Activated CD8-positive, alpha-beta memory T cell treated with anti-CD3 and anti-CD28 coated beads for 1 hour (primary cell): ENCODE measurements around the gene NUDT4B.
"Not testable (repeated sequence)": the region's sequence is repeated elsewhere in the genome, so short reads cannot be mapped to it uniquely, and the experiment has no call there.

Experiments
- DNase-seq, 2 donors: peaks; one replicate each; pipeline ENCODE4 v3.0.0-alpha.2; 2020; ENCODE audit warnings: low read depth in 1 of 2; ENCODE audit errors: extremely low read depth in 1 of 2

Gene NUDT4B

DNA sequence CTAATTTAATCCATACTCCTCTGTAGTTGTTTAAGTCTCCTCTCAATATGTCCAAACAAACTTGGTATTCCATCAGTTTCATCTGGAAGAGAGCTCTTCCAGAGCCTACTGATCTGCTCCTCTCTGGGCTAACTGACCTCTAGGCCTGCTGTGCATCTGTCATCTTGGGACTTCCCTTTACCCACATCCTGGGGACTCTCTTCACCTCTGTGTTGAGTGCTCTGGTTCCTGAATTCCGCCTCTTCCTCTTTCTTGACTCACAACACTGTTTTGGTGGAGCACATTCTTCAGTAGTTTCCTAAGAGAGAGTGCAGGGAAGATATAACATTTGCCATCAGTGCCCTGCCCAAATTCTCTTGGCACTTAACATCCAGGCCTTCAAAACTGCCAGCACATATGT, 13.0 kb upstream of the NUDT4B start:
- DNase-seq: not testable (repeated sequence)

- DNase-seq: not testable (repeated sequence)
Measured at GRCh38 chr1:148738667-148739066, 9.9 kb upstream of the NUDT4B start.

GRCh38 chr1:148743200-148743599, 5.4 kb upstream of the NUDT4B start:
- DNase-seq: not testable (repeated sequence)

DNA sequence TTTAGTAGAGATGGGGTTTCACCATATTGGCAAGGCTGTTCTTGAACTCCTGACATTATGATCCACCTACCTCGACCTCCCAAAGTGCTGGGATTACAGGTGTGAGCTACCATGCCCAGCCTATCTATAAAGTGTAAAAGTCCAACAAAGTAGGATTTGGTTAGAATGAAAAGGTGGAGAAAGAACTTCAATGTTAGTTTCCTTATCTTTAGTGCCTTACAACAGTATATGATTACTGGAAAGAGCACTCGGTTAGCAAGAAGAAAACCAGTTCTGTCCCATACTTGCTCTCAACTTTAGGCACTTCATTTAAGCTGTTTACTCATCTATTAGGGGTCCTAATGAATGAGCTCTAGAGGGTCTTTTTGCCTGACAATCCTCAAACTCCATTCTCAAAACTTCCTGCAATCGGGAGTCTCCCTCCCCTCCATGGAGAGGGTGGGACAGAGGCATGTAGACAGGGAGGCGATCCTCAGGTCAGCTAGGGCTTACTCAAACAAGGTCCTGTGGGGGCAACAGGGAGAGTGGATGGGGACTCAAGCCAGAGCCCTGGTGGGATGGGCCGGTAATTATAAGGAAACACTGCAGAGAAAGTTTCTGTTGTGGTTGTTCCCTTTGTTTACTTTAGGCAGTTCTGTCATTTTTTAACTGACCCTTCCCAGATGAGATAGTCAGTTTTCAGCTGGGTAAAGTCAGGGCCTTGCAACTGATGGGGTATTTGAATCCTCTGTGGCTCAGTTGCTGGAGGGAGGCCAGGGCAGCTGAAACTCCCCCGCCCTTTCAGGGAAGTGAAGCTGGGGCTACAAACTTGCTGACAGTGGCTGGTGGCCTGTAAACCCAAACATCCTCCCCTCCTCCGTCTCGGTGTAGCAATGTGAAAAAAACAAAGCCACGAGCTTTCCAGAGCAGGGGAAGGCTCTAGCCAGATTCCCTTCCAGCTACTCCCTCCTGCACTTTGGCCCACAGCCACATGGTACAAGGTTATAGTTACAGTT, 4.6 kb upstream of the NUDT4B start:
- not testable (repeated sequence) for DNase-seq

GRCh38 chr1:148749335-148749681, 734 bp downstream of the NUDT4B start:
- DNase-seq: not testable (repeated sequence)

GRCh38 chr1:148756231-148756630, 7.7 kb downstream of the NUDT4B start:
- not testable (repeated sequence) for DNase-seq

- not testable (repeated sequence) for DNase-seq
Measured at GRCh38 chr1:148757446-148757845, 8.9 kb downstream of the NUDT4B start.

GRCh38 chr1:148758412-148758811, 9.8 kb downstream of the NUDT4B start:
- DNase-seq: not testable (repeated sequence)

- not testable (repeated sequence) for DNase-seq
Measured at GRCh38 chr1:148758925-148759324, 10.4 kb downstream of the NUDT4B start.

GRCh38 chr1:148759749-148760148, 11.2 kb downstream of the NUDT4B start:
- not testable (repeated sequence) for DNase-seq

GRCh38 chr1:148760206-148760605, 11.6 kb downstream of the NUDT4B start:
- not testable (repeated sequence) for DNase-seq

DNA sequence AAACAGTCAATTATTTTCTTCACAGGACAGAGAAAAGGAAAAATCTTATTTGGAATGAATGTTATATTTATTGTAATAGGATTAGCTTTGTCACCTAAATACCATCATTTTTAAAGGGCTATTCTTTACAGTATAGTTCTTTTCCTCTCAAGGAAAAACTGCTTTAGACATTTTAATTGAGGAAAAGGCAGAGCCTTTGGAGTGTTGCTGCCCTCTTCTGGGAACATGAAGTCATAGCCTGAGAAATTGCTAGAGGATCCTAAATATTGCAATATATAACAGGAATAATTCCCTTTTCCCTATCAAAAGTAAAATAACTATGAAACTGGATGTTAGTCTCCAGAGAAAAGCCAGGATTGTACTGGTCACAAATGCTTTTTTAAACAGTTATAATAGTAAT, 12.8 kb downstream of the NUDT4B start:
- DNase-seq: not testable (repeated sequence)

DNA sequence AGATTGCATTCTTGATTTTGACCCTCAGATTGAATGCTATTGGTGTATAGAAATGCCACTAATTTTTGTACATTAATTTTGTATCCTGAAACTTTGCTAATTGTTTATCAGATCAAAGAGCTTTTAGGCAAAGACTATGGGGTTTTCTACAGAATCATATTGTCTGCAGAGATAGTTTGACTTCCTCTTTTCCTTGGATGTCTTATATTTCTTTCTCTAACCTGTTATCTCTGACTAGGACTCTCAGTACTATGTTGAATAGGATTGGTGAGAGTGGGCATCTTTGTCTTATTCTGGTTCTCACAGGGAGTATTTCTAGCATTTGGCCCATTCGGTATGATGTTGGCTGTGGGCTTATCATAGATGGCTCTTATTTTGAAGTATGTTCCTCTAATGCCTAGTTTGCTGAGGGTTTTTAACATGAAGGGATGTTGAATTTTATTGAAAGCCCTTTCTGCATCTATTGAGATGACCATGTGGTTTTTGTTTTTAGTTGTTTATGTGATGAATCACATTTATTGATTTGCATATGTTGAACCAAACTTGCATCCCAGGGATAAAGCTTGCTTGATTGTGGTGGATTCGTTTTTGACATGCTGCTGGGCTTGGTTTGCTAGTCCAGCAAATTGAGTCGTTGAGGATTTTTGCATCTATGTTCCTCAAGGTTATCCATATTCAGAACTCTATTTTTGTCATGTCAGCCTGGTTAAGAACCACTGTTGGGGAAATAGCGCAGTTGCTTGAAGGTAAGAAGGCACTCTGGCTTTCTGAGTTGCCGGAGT, 16.9 kb downstream of the NUDT4B start:
- DNase-seq: not testable (repeated sequence)

- not testable (repeated sequence) for DNase-seq
Measured at GRCh38 chr1:148768541-148768940, 20.0 kb downstream of the NUDT4B start.

DNA sequence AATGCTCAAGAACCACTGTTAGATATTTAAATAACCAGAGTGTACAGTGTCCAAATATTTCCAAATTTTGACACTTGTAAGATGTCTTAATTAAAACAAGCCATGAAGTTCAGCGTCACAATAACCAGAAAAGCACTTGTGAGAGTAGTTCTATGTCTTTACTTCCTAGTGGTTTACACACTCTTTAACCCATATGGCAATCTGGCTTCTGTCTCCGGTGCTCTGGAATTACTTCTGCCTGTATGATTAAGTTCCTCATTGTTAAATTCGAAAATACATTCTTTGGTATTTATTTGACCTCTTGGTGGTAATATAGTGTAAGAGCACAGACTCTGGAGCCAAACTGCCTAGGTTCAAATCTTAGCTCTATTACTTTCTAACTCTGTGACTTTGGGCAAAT, 20.9 kb downstream of the NUDT4B start:
- DNase-seq: not testable (repeated sequence)

DNA sequence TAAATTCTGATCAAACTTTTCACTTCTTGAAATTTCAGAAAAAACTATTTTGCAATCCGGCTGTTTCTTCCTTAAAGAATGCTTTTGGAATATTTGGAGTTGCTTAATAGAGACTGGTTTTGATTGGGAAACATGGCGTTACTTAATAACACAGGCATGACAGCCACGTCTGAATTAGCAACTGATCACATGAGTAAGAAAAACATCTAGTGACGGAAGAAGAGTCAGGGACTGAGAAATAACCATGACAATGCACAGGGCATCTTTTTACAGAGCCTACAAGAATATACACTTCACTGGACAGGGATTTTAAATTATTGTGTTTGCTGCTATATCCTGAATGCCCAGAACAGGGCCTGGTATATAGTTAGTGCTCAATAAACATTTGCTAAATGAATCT, 25.1 kb downstream of the NUDT4B start:
- DNase-seq: not testable (repeated sequence)

DNA sequence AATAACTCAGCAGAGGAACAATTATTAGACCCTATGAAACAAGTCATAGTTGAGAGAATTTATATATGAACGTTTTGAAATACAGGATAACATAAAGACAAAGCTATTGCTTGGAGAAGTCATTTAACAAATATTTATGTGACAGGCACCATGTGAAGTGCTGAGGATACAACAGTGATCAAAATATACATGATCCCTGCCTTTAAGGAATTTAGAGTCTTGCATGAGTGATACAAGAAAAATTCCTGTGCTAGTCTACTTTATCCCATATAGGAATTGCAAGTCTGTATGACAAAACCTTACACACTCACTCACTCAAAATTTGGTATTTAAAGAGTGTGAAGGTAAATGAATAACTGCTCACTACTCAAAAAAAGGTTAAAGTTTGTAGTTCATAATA, 25.5 kb downstream of the NUDT4B start:
- not testable (repeated sequence) for DNase-seq

GRCh38 chr1:148775263-148775662, 26.7 kb downstream of the NUDT4B start:
- not testable (repeated sequence) for DNase-seq

DNA sequence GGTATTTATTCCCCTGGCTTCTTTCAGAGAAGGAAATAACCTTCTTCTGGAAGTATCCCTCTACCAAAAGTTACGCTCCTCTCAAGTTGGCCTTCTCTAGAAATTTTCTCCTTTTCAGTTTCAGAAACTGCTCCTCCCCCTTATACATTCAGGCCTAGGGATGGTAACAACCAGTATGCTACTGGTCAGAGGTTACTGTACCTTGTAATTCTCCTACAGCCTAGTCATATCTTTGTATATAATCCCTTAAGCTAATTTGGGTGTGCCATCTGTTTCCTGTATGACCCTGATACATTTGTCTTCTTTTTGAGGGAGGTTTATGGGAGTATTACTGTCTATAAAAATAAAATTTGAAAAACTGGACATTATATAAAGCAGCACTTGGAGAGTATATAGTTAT, 29.1 kb downstream of the NUDT4B start:
- DNase-seq: not testable (repeated sequence)

DNA sequence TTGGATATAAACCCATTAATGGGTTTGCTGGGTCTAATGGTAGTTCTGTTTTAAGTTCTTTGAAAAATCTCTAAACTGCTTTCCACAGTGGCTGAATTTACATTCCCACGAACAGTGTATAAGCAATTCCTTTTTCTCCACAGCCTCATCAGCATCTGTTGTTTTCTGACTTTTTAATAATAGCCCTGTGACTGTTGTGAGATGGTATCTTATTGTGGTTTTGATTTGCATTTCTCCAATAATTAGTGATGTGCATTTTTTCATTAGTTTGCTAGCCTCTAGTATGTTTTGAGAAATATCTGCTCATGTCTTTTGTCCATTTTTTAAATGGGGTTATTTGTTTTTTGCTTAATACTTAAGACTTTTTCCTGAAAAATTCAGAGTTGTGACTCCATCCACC, 31.8 kb downstream of the NUDT4B start:
- DNase-seq: not testable (repeated sequence)

GRCh38 chr1:148791543-148792099, 43.0 kb downstream of the NUDT4B start:
- not testable (repeated sequence) for DNase-seq
